Activated CD8-positive, alpha-beta T cell treated with anti-CD3 and anti-CD28 coated beads for 36 hours (primary cell): ENCODE results near the gene SGCG. TPM values are rescaled to one million over a fixed set of nuclear protein-coding genes. Genes with fewer than 3 reads are reported as not detected.

Experiments used
- ATAC-seq: fragments of 200-7000 bp; cut with Tn5 transposase; one replicate; pipeline ENCODE4 v1.10.0; 2021; ENCODE audit warnings: mild to moderate bottlenecking, moderate library complexity
- CTCF ChIA-PET: fragments of 350-600 bp; sonication (Branson Sonifier 250); formaldehyde crosslinking; loops from one replicate; lab custom pipeline; 2021; ENCODE audit warnings: antibody characterized with exemption; lab: Charles Lee
- POLR2A ChIA-PET: fragments of 350-600 bp; sonication (Branson Sonifier 250); formaldehyde crosslinking; loops from one replicate; lab custom pipeline; 2021; ENCODE audit warnings: antibody characterized with exemption; lab: Charles Lee
- DNase-seq: peaks from one replicate; pipeline ENCODE4 v3.0.0-alpha.2; 2020
- H3K27ac Mint-ChIP-seq: one replicate; pipeline ENCODE4 v1.8.0; 2021; ENCODE audit warnings: mild to moderate bottlenecking, mixed read lengths
- H3K27me3 Mint-ChIP-seq: one replicate; pipeline ENCODE4 v1.8.0; 2021; ENCODE audit warnings: mixed read lengths
- H3K36me3 Mint-ChIP-seq: one replicate; pipeline ENCODE4 v1.8.0; 2021; ENCODE audit warnings: low read depth, mixed read lengths
- H3K4me1 Mint-ChIP-seq: one replicate; pipeline ENCODE4 v1.8.0; 2021; ENCODE audit warnings: low read depth, mixed read lengths
- H3K4me3 Mint-ChIP-seq: one replicate; pipeline ENCODE4 v1.8.0; 2021; ENCODE audit warnings: mild to moderate bottlenecking, moderate library complexity, mixed read lengths
- H3K9me3 Mint-ChIP-seq: one replicate; pipeline ENCODE4 v1.8.0; 2021; ENCODE audit warnings: mixed read lengths
- CTCF ChIP-seq: fragments of 200-600 bp; IDR thresholded peaks from one replicate; pipeline ENCODE4 v1.8.0; 2022; ENCODE audit warnings: antibody characterized with exemption, mild to moderate bottlenecking
- intact Hi-C: fragments of 100-400 bp; cut with micrococcal nuclease; formaldehyde crosslinking; loops from one replicate; pipeline ENCODE4 v1.10.0; 2022
- total RNA-seq, 2 experiments: library from RNA; stranded (reverse); gene quantifications; one replicate each; pipeline ENCODE4 v1.2.3, GENCODE V29; 2021

Gene SGCG
- total RNA-seq, 2 experiments from 2014 or later, result not detected

GRCh38 chr13:23254506-23254905 lies 73.7 kb downstream of the SGCG start:
- ChIA-PET CTCF (no interaction called here), POLR2A (no interaction called here)
- DNase-seq (no peak), ATAC-seq (no peak)
- Mint-ChIP-seq H3K36me3 (no peaks in the 10 kb centered on the region), H3K27me3 (peaks cover 7% of the 10 kb centered on the region), H3K4me1 (no peaks in the 10 kb centered on the region), H3K27ac (no peak overlapping the region), H3K9me3 (peaks cover 2% of the 10 kb centered on the region), H3K4me3 (no peak overlapping the region)
- intact Hi-C loops, result no loop called here
- no peak for TF ChIP-seq CTCF

DNA sequence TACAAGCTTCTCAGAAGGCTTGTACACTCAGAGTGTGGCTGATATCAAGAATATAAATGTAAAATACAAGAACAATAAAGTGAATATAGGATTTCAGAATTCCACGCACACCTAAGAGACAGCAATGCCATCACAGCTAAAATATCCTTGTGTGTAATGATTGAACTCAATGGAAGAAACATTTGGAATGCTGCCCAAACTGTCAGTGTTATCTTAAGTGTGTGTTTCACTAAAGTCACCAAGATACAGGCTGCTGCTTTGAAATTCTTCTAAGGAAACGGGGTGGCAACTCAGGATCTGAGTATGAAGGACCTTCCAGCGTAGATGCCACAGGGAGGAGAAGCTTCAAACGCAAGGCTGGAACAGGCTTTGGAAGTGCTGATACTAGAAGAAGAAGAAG lies 86.8 kb downstream of the SGCG start:
- Mint-ChIP-seq H3K4me1 (peaks cover 11% of the 10 kb centered on the region), H3K27ac (no peak overlapping the region), H3K9me3 (no peaks in the 10 kb centered on the region), H3K27me3 (peaks cover 12% of the 10 kb centered on the region), H3K4me3 (no peak overlapping the region), H3K36me3 (no peaks in the 10 kb centered on the region)
- DNase-seq (no peak), ATAC-seq (no peak)
- ChIA-PET CTCF (no interaction called here), POLR2A (no interaction called here)
- TF ChIP-seq CTCF, result no peak
- intact Hi-C loops, result no loop called here

- ATAC-seq (peak; percentile 97), DNase-seq (peak; percentile 61)
- no peak for TF ChIP-seq CTCF
- ChIA-PET POLR2A (no interaction called here), CTCF (no interaction called here)
- H3K27me3 Mint-ChIP-seq, result peaks cover 9% of the 10 kb centered on the region
- no peaks in the 10 kb centered on the region for H3K36me3 Mint-ChIP-seq
- peaks cover 11% of the 10 kb centered on the region for H3K4me1 Mint-ChIP-seq
- H3K9me3 Mint-ChIP-seq, result no peaks in the 10 kb centered on the region
- H3K4me3 Mint-ChIP-seq, result no peak overlapping the region
- intact Hi-C loops, result no loop called here
- peak overlapping the region; percentile 13 for H3K27ac Mint-ChIP-seq
Observed at GRCh38 chr13:23268441-23268840, 87.7 kb downstream of the SGCG start.

DNA sequence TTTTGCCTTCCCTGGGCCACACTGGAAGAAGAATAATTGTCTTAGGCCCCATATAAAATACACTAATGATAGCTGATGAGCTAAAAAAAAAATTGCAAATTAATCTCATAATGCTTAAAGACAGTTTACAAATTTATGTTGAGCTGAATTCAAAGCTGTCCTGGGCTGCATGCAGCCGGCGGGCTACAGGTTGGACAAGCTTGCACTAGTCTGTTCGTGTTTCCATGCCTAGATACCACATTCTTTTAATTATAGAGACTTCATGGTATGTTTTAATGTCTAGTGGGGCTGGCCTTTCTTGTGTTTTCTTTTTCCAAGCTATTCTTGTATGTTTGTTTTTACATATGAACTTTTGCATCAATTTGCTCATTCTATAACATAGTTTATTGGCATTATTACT lies 90.6 kb downstream of the SGCG start:
- Mint-ChIP-seq H3K4me3 (no peak overlapping the region), H3K4me1 (peaks cover 11% of the 10 kb centered on the region), H3K27ac (no peak overlapping the region), H3K36me3 (no peaks in the 10 kb centered on the region), H3K9me3 (no peaks in the 10 kb centered on the region), H3K27me3 (peaks cover 2% of the 10 kb centered on the region)
- ChIA-PET POLR2A (no interaction called here), CTCF (no interaction called here)
- ATAC-seq (no peak), DNase-seq (no peak)
- no peak for TF ChIP-seq CTCF
- intact Hi-C loops, result no loop called here

- Mint-ChIP-seq H3K36me3 (no peaks in the 10 kb centered on the region), H3K4me3 (no peak overlapping the region), H3K4me1 (peaks cover 4% of the 10 kb centered on the region), H3K27ac (no peak overlapping the region), H3K9me3 (no peaks in the 10 kb centered on the region), H3K27me3 (peaks cover 2% of the 10 kb centered on the region)
- POLR2A ChIA-PET, result no interaction called here
- intact Hi-C loops, result no loop called here
- ATAC-seq (no peak), DNase-seq (no peak)
- TF ChIP-seq CTCF, result no peak
- CTCF ChIA-PET, result interaction anchor here (0.7 kb wide), 1 partner anchor 184 kb away, joined by 3 read pairs; no protein-coding TSS in a partner anchor
Observed at GRCh38 chr13:23273498-23273897, 92.7 kb downstream of the SGCG start.
